WTC11 (cell line): Measurements from ENCODE around the gene LTBP4. TPM values are rescaled to one million over a fixed set of nuclear protein-coding genes. Genes with fewer than 3 reads are reported as not detected.

Experiments
- ATAC-seq: fragments of 200-7000 bp; cut with Tn5 transposase; 2 replicates; pipeline ENCODE4 v1.10.0; 2021; ENCODE audit warnings: mild to moderate bottlenecking, moderate library complexity
- CTCF ChIA-PET: fragments of 300-600 bp; sonication (Branson Sonifier 250); formaldehyde crosslinking; loops from one replicate; lab custom pipeline; 2021; ENCODE audit warnings: antibody characterized with exemption; lab: Charles Lee
- POLR2A ChIA-PET: fragments of 350-600 bp; sonication (Branson Sonifier 250); formaldehyde crosslinking; loops from one replicate; lab custom pipeline; 2021; ENCODE audit warnings: antibody characterized with exemption; lab: Charles Lee
- DNase-seq: peaks from one replicate; pipeline ENCODE4 v3.0.0; 2021; ENCODE audit warnings: low spot score
- H3K27ac Mint-ChIP-seq: 2 replicates; pipeline ENCODE4 v1.8.0; 2021; ENCODE audit warnings: mixed read lengths
- H3K27me3 Mint-ChIP-seq: 2 replicates; pipeline ENCODE4 v1.8.0; 2021; ENCODE audit warnings: low read depth, mild to moderate bottlenecking, moderate library complexity, mixed read lengths
- H3K36me3 Mint-ChIP-seq: 2 replicates; pipeline ENCODE4 v1.8.0; 2021; ENCODE audit warnings: mixed read lengths
- H3K4me1 Mint-ChIP-seq: 2 replicates; pipeline ENCODE4 v1.8.0; 2022; ENCODE audit warnings: mixed read lengths
- H3K4me3 Mint-ChIP-seq: 2 replicates; pipeline ENCODE4 v1.8.0; 2021; ENCODE audit warnings: mild to moderate bottlenecking, moderate library complexity, mixed read lengths
- H3K9me3 Mint-ChIP-seq: 2 replicates; pipeline ENCODE4 v1.8.0; 2021; ENCODE audit warnings: mixed read lengths
- AFF4 ChIP-seq: sonication (generic); formaldehyde crosslinking; IDR thresholded peaks from 2 replicates; pipeline ENCODE4 v1.8.1; 2023; ENCODE audit warnings: mild to moderate bottlenecking, missing genetic modification reagents, borderline replicate concordance
- ATF3 ChIP-seq: sonication (generic); formaldehyde crosslinking; conservative IDR thresholded peaks from 2 replicates; pipeline ENCODE4 v1.8.1; 2022; ENCODE audit warnings: mild to moderate bottlenecking, missing genetic modification reagents
- E2F5 ChIP-seq: sonication (generic); formaldehyde crosslinking; IDR thresholded peaks from 2 replicates; pipeline ENCODE4 v1.8.1; 2022; ENCODE audit warnings: mild to moderate bottlenecking, moderate library complexity, missing genetic modification reagents
- ELF4 ChIP-seq: sonication (generic); formaldehyde crosslinking; IDR thresholded peaks from 2 replicates; pipeline ENCODE4 v1.8.1; 2022; ENCODE audit warnings: low read depth, mild to moderate bottlenecking, moderate library complexity, missing genetic modification reagents
- EMX1 ChIP-seq: fragments of 250-450 bp; sonication (Bioruptor Pico); IDR thresholded peaks from 2 replicates; pipeline ENCODE4 v1.8.0; 2021; ENCODE audit warnings: mild to moderate bottlenecking
- GTF2I ChIP-seq: fragments of 250-450 bp; sonication (Bioruptor Pico); conservative IDR thresholded peaks from 2 replicates; pipeline ENCODE4 v1.4.0; 2021; ENCODE audit warnings: mild to moderate bottlenecking
- JUN ChIP-seq: sonication (generic); formaldehyde crosslinking; IDR thresholded peaks from 2 replicates; pipeline ENCODE4 v1.8.0; 2023; ENCODE audit warnings: mild to moderate bottlenecking, missing genetic modification reagents
- MAX ChIP-seq: sonication (generic); formaldehyde crosslinking; IDR thresholded peaks from 2 replicates; pipeline ENCODE4 v1.8.0; 2022; ENCODE audit warnings: mild to moderate bottlenecking, missing genetic modification reagents
- NR3C1 ChIP-seq: sonication (generic); formaldehyde crosslinking; conservative IDR thresholded peaks from 2 replicates; pipeline ENCODE4 v1.8.1; 2023; ENCODE audit warnings: low read depth, mild to moderate bottlenecking, missing genetic modification reagents
- RELA ChIP-seq: sonication (generic); formaldehyde crosslinking; IDR thresholded peaks from 2 replicates; pipeline ENCODE4 v1.8.1; 2022; ENCODE audit warnings: missing genetic modification reagents, mild to moderate bottlenecking, borderline replicate concordance
- SMAD3 ChIP-seq: sonication (generic); formaldehyde crosslinking; IDR thresholded peaks from 2 replicates; pipeline ENCODE4 v1.8.0; 2022; ENCODE audit warnings: missing genetic modification reagents, mild to moderate bottlenecking, borderline replicate concordance
- SMAD4 ChIP-seq: sonication (generic); formaldehyde crosslinking; IDR thresholded peaks from 2 replicates; pipeline ENCODE4 v1.8.0; 2022; ENCODE audit warnings: mild to moderate bottlenecking, missing genetic modification reagents
- SP1 ChIP-seq: sonication (generic); formaldehyde crosslinking; conservative IDR thresholded peaks from 2 replicates; pipeline ENCODE4 v1.8.1; 2022; ENCODE audit warnings: missing genetic modification reagents
- STAT6 ChIP-seq: sonication (generic); formaldehyde crosslinking; conservative IDR thresholded peaks from 2 replicates; pipeline ENCODE4 v1.8.1; 2023; ENCODE audit warnings: mild to moderate bottlenecking, low read depth, missing genetic modification reagents, moderate library complexity
- TEAD4 ChIP-seq: sonication (generic); formaldehyde crosslinking; IDR thresholded peaks from 2 replicates; pipeline ENCODE4 v1.8.0; 2022; ENCODE audit warnings: mild to moderate bottlenecking, missing genetic modification reagents
- USF1 ChIP-seq: sonication (generic); formaldehyde crosslinking; IDR thresholded peaks from 2 replicates; pipeline ENCODE4 v1.8.0; 2022; ENCODE audit warnings: mild to moderate bottlenecking, missing genetic modification reagents
- USF2 ChIP-seq: sonication (generic); formaldehyde crosslinking; IDR thresholded peaks from 2 replicates; pipeline ENCODE4 v1.8.1; 2023; ENCODE audit warnings: mild to moderate bottlenecking, missing genetic modification reagents, moderate library complexity
- ZMAT4 ChIP-seq: fragments of 250-450 bp; sonication (Bioruptor Pico); IDR thresholded peaks from 2 replicates; pipeline ENCODE4 v1.9.0; 2021; ENCODE audit warnings: mild to moderate bottlenecking
- ZNF263 ChIP-seq: sonication (generic); formaldehyde crosslinking; IDR thresholded peaks from 2 replicates; pipeline ENCODE4 v1.8.1; 2022; ENCODE audit warnings: low read depth, mild to moderate bottlenecking, moderate library complexity, missing genetic modification reagents
- ZNF317 ChIP-seq: sonication (generic); formaldehyde crosslinking; IDR thresholded peaks from 2 replicates; pipeline ENCODE4 v1.8.1; 2023; ENCODE audit warnings: low read depth, mild to moderate bottlenecking, moderate library complexity, missing genetic modification reagents, borderline replicate concordance
- ZNF416 ChIP-seq: fragments of 250-450 bp; sonication (Bioruptor Pico); IDR thresholded peaks from 2 replicates; pipeline ENCODE4 v1.9.0; 2021; ENCODE audit warnings: mild to moderate bottlenecking, inconsistent platforms
- total RNA-seq: library from RNA; stranded (reverse); gene quantifications from 3 replicates; pipeline ENCODE4 v1.2.3, GENCODE V29; 2021

Gene LTBP4
- total RNA-seq, 1 experiment from 2014 or later = 125 TPM

GRCh38 chr19:40567040-40567749 is 34.0 kb upstream of the LTBP4 start:
- Mint-ChIP-seq H3K4me1 (peaks cover 10% of the 10 kb centered on the region), H3K27ac (no peak overlapping the region), H3K36me3 (0 out of 2 replicates have a peak, but pooled peaks cover 3% of the 10 kb centered on the region), H3K27me3 (peaks cover 84% of the 10 kb centered on the region), H3K4me3 (peak overlapping the region; percentile 64), H3K9me3 (peaks cover 4% of the 10 kb centered on the region)
- no peak for ATAC-seq
- ChIA-PET POLR2A (no interaction called here), CTCF (interaction anchor here (0.6 to 2.5 kb wide), 9 partner anchors 11 to 262 kb away, joined by 3 to 16 read pairs (median 4); no protein-coding TSS in a partner anchor)
- TF ChIP-seq SP1 (CRISPR knock-in tag) = no peak
- no peak for TF ChIP-seq SMAD4 (CRISPR knock-in tag)
- TF ChIP-seq ELF4 = no peak
- TF ChIP-seq SMAD3 (CRISPR knock-in tag) = no peak
- no peak for TF ChIP-seq RELA (CRISPR knock-in tag)
- TF ChIP-seq AFF4 = no peak
- TF ChIP-seq MAX (CRISPR knock-in tag) = no peak
- TF ChIP-seq EMX1 (CRISPR knock-in tag) = no peak
- no peak for TF ChIP-seq E2F5 (CRISPR knock-in tag)
- TF ChIP-seq ZNF263 = no peak
- no peak for TF ChIP-seq ATF3
- no peak for TF ChIP-seq ZMAT4 (CRISPR knock-in tag)
- TF ChIP-seq ZNF317 (CRISPR knock-in tag) = no peak
- no peak for TF ChIP-seq JUN
- DNase-seq = no peak

- 0 out of 2 replicates have a peak, but pooled peaks have one; percentile 63 for TF ChIP-seq STAT6
- 0 out of 2 replicates have a peak, but pooled peaks have one; percentile 48 for TF ChIP-seq NR3C1
- TF ChIP-seq USF2 (CRISPR knock-in tag) = peak; percentile 48
- peak; percentile 66; the same call in 1 of the 2 replicates for TF ChIP-seq GTF2I
- no peak for TF ChIP-seq TEAD4 (CRISPR knock-in tag)
- TF ChIP-seq E2F5 (CRISPR knock-in tag) = peak; percentile 46; the same call in 1 of the 2 replicates
- no peak for TF ChIP-seq USF1 (CRISPR knock-in tag)
- no peak for TF ChIP-seq ZNF416 (CRISPR knock-in tag)
- H3K4me1 Mint-ChIP-seq = peaks cover 10% of the 10 kb centered on the region
- H3K36me3 Mint-ChIP-seq = 0 out of 2 replicates have a peak, but pooled peaks cover 3% of the 10 kb centered on the region
- ChIA-PET POLR2A (no interaction called here), CTCF (interaction anchor here (0.6 to 2.5 kb wide), 9 partner anchors 11 to 263 kb away, joined by 3 to 16 read pairs (median 4); partner anchors contain the start of gene BLVRB)
- peak; percentile 62 for DNase-seq
- H3K27ac Mint-ChIP-seq = no peak overlapping the region
- peaks cover 4% of the 10 kb centered on the region for H3K9me3 Mint-ChIP-seq
- H3K27me3 Mint-ChIP-seq = peaks cover 91% of the 10 kb centered on the region
- no peak for ATAC-seq
- H3K4me3 Mint-ChIP-seq = peak overlapping the region; percentile 64
Observed at GRCh38 chr19:40567750-40568494, 33.2 kb upstream of the LTBP4 start.
